Activated CD4-positive, alpha-beta memory T cell treated with anti-CD3 and anti-CD28 coated beads for 36 hours (primary cell): ENCODE results near the gene GALNT10. TPM values are rescaled to one million over a fixed set of nuclear protein-coding genes. Genes with fewer than 3 reads are reported as not detected.

Source experiments
- CTCF ChIA-PET: fragments of 350-600 bp; sonication (Branson Sonifier 250); formaldehyde crosslinking; loops from one replicate; lab custom pipeline; 2021; ENCODE audit warnings: antibody characterized with exemption, inconsistent platforms; lab: Charles Lee
- POLR2A ChIA-PET: fragments of 350-600 bp; sonication (Branson Sonifier 250); formaldehyde crosslinking; loops from one replicate; lab custom pipeline; 2021; ENCODE audit warnings: antibody characterized with exemption; lab: Charles Lee
- DNase-seq: peaks from one replicate; pipeline ENCODE4 v3.0.0-alpha.2; 2020
- H3K27ac Mint-ChIP-seq: one replicate; pipeline ENCODE4 v1.8.0; 2021; ENCODE audit warnings: mixed read lengths
- H3K27me3 Mint-ChIP-seq: one replicate; pipeline ENCODE4 v1.8.0; 2021; ENCODE audit warnings: mixed read lengths
- H3K36me3 Mint-ChIP-seq: one replicate; pipeline ENCODE4 v1.8.0; 2021; ENCODE audit warnings: mixed read lengths
- H3K4me1 Mint-ChIP-seq: one replicate; pipeline ENCODE4 v1.8.0; 2021; ENCODE audit warnings: low read depth, mixed read lengths
- H3K4me3 Mint-ChIP-seq: one replicate; pipeline ENCODE4 v1.8.0; 2021; ENCODE audit warnings: mild to moderate bottlenecking, mixed read lengths
- H3K9me3 Mint-ChIP-seq: one replicate; pipeline ENCODE4 v1.8.0; 2021; ENCODE audit warnings: mixed read lengths
- intact Hi-C: fragments of 100-400 bp; cut with micrococcal nuclease; formaldehyde crosslinking; loops from one replicate; pipeline ENCODE4 v1.15.1; 2023
- total RNA-seq, 2 experiments: library from RNA; stranded (reverse); gene quantifications; one replicate each; pipeline ENCODE4 v1.2.3, GENCODE V29; 2021

The GALNT10 gene
- total RNA-seq, 2 experiments from 2014 or later = 23.8 to 26.9 TPM

GRCh38 chr5:154206311-154206710 lies 15.8 kb downstream of the GALNT10 start:
- H3K36me3 Mint-ChIP-seq = peaks cover 30% of the 10 kb centered on the region
- CTCF ChIA-PET = no interaction called here
- DNase-seq = no peak

GRCh38 chr5:154207204-154207603 lies 16.7 kb downstream of the GALNT10 start:
- Mint-ChIP-seq H3K27me3 (no peaks in the 10 kb centered on the region), H3K4me3 (no peak overlapping the region), H3K36me3 (peaks cover 37% of the 10 kb centered on the region), H3K27ac (no peak overlapping the region), H3K4me1 (peaks cover 27% of the 10 kb centered on the region), H3K9me3 (peaks cover 3% of the 10 kb centered on the region)
- DNase-seq = no peak
- intact Hi-C loops = no loop called here
- POLR2A ChIA-PET = interaction anchor here (1.2 kb wide), 1 partner anchor 10 kb away, joined by 3 read pairs; no protein-coding TSS in a partner anchor
- CTCF ChIA-PET = interaction anchor here (0.7 kb wide), 1 partner anchor 9 kb away, joined by 3 read pairs; no protein-coding TSS in a partner anchor

More at GRCh38 chr5:154206311-154206710, 15.8 kb downstream of the GALNT10 start:
- Mint-ChIP-seq H3K27ac (no peak overlapping the region), H3K4me1 (peaks cover 31% of the 10 kb centered on the region), H3K27me3 (no peaks in the 10 kb centered on the region), H3K9me3 (peaks cover 3% of the 10 kb centered on the region), H3K4me3 (no peak overlapping the region)
- intact Hi-C loops = no loop called here
- POLR2A ChIA-PET = no interaction called here

- peaks cover 24% of the 10 kb centered on the region for H3K4me1 Mint-ChIP-seq
- no peak overlapping the region for H3K27ac Mint-ChIP-seq
- H3K9me3 Mint-ChIP-seq = peaks cover 3% of the 10 kb centered on the region
- H3K27me3 Mint-ChIP-seq = no peaks in the 10 kb centered on the region
- ChIA-PET CTCF (no interaction called here), POLR2A (interaction anchor here (1.0 kb wide), 1 partner anchor 19 kb away, joined by 4 read pairs; the partner anchor contains the start of gene GALNT10)
- no peak overlapping the region for H3K4me3 Mint-ChIP-seq
- intact Hi-C loops = no loop called here
- peaks cover 29% of the 10 kb centered on the region for H3K36me3 Mint-ChIP-seq
- DNase-seq = no peak
Observed at GRCh38 chr5:154209591-154210081, 19.1 kb downstream of the GALNT10 start.

GRCh38 chr5:154210163-154210562 lies 19.6 kb downstream of the GALNT10 start:
- H3K4me1 Mint-ChIP-seq = peaks cover 29% of the 10 kb centered on the region
- POLR2A ChIA-PET = no interaction called here
- intact Hi-C loops = no loop called here

GRCh38 chr5:154211641-154212390 lies 21.3 kb downstream of the GALNT10 start:
- intact Hi-C loops = no loop called here
- peaks cover 25% of the 10 kb centered on the region for H3K36me3 Mint-ChIP-seq
- no peaks in the 10 kb centered on the region for H3K27me3 Mint-ChIP-seq
- H3K9me3 Mint-ChIP-seq = peaks cover 3% of the 10 kb centered on the region
- H3K4me3 Mint-ChIP-seq = no peak overlapping the region
- no peak for DNase-seq
- POLR2A ChIA-PET = no interaction called here
- no peak overlapping the region for H3K27ac Mint-ChIP-seq
- CTCF ChIA-PET = interaction anchor here (0.7 to 1.1 kb wide), 2 partner anchors 15 to 21 kb away, joined by 4 read pairs; partner anchors contain the start of gene GALNT10
- peaks cover 40% of the 10 kb centered on the region for H3K4me1 Mint-ChIP-seq

More at GRCh38 chr5:154210163-154210562, 19.6 kb downstream of the GALNT10 start:
- Mint-ChIP-seq H3K4me3 (no peak overlapping the region), H3K9me3 (peaks cover 3% of the 10 kb centered on the region), H3K27ac (no peak overlapping the region), H3K27me3 (no peaks in the 10 kb centered on the region), H3K36me3 (peaks cover 25% of the 10 kb centered on the region)
- CTCF ChIA-PET = no interaction called here
- no peak for DNase-seq

GRCh38 chr5:154213592-154213991 lies 23.1 kb downstream of the GALNT10 start:
- H3K4me1 Mint-ChIP-seq = peaks cover 53% of the 10 kb centered on the region
- peaks cover 3% of the 10 kb centered on the region for H3K9me3 Mint-ChIP-seq
- POLR2A ChIA-PET = no interaction called here
- H3K36me3 Mint-ChIP-seq = peaks cover 23% of the 10 kb centered on the region
- DNase-seq = no peak
- no peaks in the 10 kb centered on the region for H3K27me3 Mint-ChIP-seq
- CTCF ChIA-PET = no interaction called here
- H3K4me3 Mint-ChIP-seq = no peak overlapping the region
- intact Hi-C loops = no loop called here
- no peak overlapping the region for H3K27ac Mint-ChIP-seq

GRCh38 chr5:154214371-154215106 lies 24.0 kb downstream of the GALNT10 start:
- intact Hi-C loops = loop anchor here (1.0 kb wide), 6 partner anchors 11 to 142 kb away; no protein-coding TSS in a partner anchor
- H3K4me3 Mint-ChIP-seq = peak overlapping the region; percentile 47
- ChIA-PET CTCF (interaction anchor here (1.0 to 4.2 kb wide), 4 partner anchors 17 to 190 kb away, joined by 3 to 30 read pairs (median 11); partner anchors contain the start of gene GALNT10), POLR2A (interaction anchor here (1.0 kb wide), 1 partner anchor 17 kb away, joined by 3 read pairs; no protein-coding TSS in a partner anchor)
- H3K4me1 Mint-ChIP-seq = peaks cover 53% of the 10 kb centered on the region
- peaks cover 22% of the 10 kb centered on the region for H3K36me3 Mint-ChIP-seq
- H3K27me3 Mint-ChIP-seq = no peaks in the 10 kb centered on the region
- peak overlapping the region; percentile 86 for H3K27ac Mint-ChIP-seq
- no peaks in the 10 kb centered on the region for H3K9me3 Mint-ChIP-seq
- DNase-seq = no peak

GRCh38 chr5:154215571-154216325 lies 25.2 kb downstream of the GALNT10 start:
- peaks cover 61% of the 10 kb centered on the region for H3K4me1 Mint-ChIP-seq
- DNase-seq = no peak
- H3K9me3 Mint-ChIP-seq = no peaks in the 10 kb centered on the region
- H3K27me3 Mint-ChIP-seq = no peaks in the 10 kb centered on the region
- ChIA-PET POLR2A (interaction anchor here (1.0 kb wide), 1 partner anchor 18 kb away, joined by 3 read pairs; no protein-coding TSS in a partner anchor), CTCF (interaction anchor here (0.7 to 4.2 kb wide), 8 partner anchors 8 to 189 kb away, joined by 3 to 30 read pairs (median 4); partner anchors contain the start of gene GALNT10)
- H3K36me3 Mint-ChIP-seq = peaks cover 28% of the 10 kb centered on the region
- no peak overlapping the region for H3K27ac Mint-ChIP-seq
- intact Hi-C loops = no loop called here
- H3K4me3 Mint-ChIP-seq = no peak overlapping the region

GRCh38 chr5:154217462-154217861 lies 26.9 kb downstream of the GALNT10 start:
- POLR2A ChIA-PET = no interaction called here
- intact Hi-C loops = no loop called here
- CTCF ChIA-PET = interaction anchor here (1.5 to 4.2 kb wide), 3 partner anchors 20 to 37 kb away, joined by 5 to 30 read pairs (median 5); partner anchors contain the start of gene GALNT10
- H3K4me3 Mint-ChIP-seq = no peak overlapping the region
- no peaks in the 10 kb centered on the region for H3K27me3 Mint-ChIP-seq
- no peak for DNase-seq
- H3K27ac Mint-ChIP-seq = no peak overlapping the region
- peaks cover 70% of the 10 kb centered on the region for H3K4me1 Mint-ChIP-seq
- H3K36me3 Mint-ChIP-seq = peaks cover 21% of the 10 kb centered on the region
- H3K9me3 Mint-ChIP-seq = no peaks in the 10 kb centered on the region

- peaks cover 66% of the 10 kb centered on the region for H3K4me1 Mint-ChIP-seq
- H3K4me3 Mint-ChIP-seq = no peak overlapping the region
- H3K9me3 Mint-ChIP-seq = no peaks in the 10 kb centered on the region
- no peak for DNase-seq
- POLR2A ChIA-PET = no interaction called here
- CTCF ChIA-PET = interaction anchor here (1.3 kb wide), 1 partner anchor 29 kb away, joined by 3 read pairs; the partner anchor contains the start of gene GALNT10
- intact Hi-C loops = no loop called here
- H3K36me3 Mint-ChIP-seq = peaks cover 21% of the 10 kb centered on the region
- H3K27me3 Mint-ChIP-seq = no peaks in the 10 kb centered on the region
- no peak overlapping the region for H3K27ac Mint-ChIP-seq
Observed at GRCh38 chr5:154218786-154219185, 28.3 kb downstream of the GALNT10 start.

- POLR2A ChIA-PET = interaction anchor here (1.2 to 1.3 kb wide), 2 partner anchors 28 to 30 kb away, joined by 3 read pairs; partner anchors contain the start of gene GALNT10
- CTCF ChIA-PET = interaction anchor here (1.5 kb wide), 1 partner anchor 10 kb away, joined by 3 read pairs; no protein-coding TSS in a partner anchor
- Mint-ChIP-seq H3K9me3 (peaks cover 1% of the 10 kb centered on the region), H3K36me3 (peaks cover 20% of the 10 kb centered on the region), H3K27me3 (no peaks in the 10 kb centered on the region), H3K27ac (peak overlapping the region; percentile 13), H3K4me1 (peaks cover 48% of the 10 kb centered on the region), H3K4me3 (no peak overlapping the region)
- intact Hi-C loops = loop anchor here (2.0 kb wide), 1 partner anchor 18 kb away; no protein-coding TSS in a partner anchor
- DNase-seq = no peak
Observed at GRCh38 chr5:154220625-154221024, 30.1 kb downstream of the GALNT10 start.
